GM19023 (cell line): ENCODE measurements around the gene TXNDC16.
"Not testable (repeated sequence)": the region's sequence is repeated elsewhere in the genome, so short reads cannot be mapped to it uniquely, and the experiment has no call there.

Source experiments
- ATAC-seq: cut with Tn5 transposase; IDR thresholded peaks from one replicate; pipeline ENCODE4 v1.9.1; 2021; ENCODE audit warnings: mild to moderate bottlenecking, moderate library complexity; ENCODE audit not compliant: unreplicated experiment

TXNDC16 gene

DNA sequence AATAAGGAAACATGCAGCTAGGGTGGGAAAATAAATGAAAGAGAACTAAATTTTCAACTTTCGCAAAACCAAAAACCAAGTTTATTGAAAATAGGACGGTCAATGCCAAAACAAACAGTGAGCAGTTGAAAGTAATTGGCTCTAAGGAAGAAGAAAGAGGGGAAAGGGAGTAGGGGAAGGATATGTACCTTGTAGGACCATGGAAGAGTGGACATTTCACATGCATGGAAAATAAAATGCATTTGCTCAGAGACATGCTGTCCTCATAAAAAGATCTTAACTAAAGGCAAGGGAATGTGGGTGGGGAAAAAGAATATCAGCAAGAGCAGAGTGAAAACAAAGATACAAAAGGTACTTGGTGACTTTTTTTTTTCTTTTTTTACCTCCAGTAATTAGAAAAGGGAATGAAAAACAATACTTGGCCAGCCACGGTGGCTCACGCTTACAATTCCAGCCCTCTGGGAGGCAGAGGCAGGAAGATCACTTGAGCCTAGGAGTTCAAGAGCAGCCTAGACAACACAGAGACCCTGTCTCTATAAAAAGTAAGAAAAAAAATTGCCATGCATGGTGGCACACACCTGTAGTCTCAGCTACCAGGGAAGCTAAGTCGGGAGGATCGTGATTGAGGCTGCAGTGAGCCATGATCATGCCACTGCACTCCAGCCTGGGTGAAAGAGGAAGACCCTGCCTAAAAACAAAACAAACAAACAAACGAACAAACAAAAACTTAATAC lies 6.6 kb downstream of the TXNDC16 start:
- ATAC-seq = no peak

DNA sequence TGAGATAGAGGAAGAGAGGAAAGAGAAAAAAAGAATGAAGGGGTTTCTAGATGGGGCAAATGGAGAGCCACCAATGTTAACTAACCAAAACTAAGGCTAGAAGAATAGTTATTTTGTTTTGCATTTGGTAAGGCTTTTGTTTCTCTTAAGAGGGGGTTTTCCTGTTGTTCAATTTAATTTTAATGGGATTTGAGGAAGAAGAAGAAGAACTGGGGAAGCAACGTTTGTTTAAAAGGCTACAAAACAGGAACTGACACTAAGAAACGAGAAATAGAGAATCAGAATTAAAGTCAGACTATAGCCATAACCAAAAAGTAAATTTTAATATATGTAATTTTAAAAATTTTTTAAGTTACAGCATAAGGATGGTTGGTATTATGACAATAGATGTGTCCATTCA lies 13.7 kb downstream of the TXNDC16 start:
- ATAC-seq = no peak

DNA sequence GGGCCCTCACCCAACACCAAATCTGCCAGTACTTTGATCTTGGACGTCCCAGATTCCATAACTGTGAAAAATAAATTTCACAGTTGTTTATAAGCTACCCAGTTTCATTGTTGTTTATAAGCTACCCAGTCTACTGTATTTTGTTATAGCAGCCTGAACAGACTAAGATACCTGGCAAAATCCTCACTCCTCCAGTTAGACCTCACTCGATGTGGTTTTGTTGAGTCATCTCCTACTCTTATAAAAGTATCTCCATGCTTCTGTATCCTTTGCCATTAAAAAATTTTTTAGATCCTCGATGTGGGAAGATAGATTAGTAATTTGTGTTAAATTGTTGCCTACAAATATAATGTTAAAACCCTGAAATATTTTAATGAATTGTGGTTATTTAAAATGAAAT lies 16.0 kb downstream of the TXNDC16 start:
- ATAC-seq = no peak

DNA sequence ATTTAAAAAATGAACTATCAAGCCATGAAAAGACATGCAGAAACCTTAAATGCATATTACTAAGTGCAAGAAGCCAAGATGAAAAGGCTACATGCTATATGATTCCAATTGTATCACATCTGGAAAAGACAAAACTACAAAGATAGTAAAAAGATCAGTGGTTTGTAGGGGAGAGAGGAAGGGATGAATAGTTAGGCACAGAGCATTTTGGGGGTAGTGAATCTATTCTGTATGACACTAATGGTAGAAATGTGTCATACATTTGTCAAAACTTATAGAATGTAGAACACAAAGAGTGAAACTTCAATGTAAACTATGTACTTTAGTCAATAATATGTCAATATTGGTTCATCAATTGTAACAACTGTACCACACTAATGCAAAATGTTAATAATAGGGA lies 20.8 kb downstream of the TXNDC16 start:
- no peak for ATAC-seq

DNA sequence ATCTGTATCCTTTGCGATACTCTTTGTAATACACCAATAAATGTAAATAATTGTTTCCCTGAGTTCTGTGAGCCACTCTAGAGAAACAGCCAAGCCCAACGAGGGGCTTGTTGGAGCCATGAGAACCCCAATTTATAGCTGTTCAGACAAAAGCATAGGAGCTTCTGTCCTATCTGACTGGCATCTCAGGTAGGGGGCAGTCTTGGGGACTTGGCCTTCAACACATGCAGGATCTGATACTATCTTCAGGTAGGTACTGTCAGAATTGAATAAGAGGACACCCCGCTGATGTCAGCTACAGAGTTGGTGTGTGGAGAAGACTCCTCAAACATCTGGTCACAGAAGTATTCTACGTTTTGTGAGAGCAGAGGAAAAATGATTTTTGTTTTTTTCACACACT lies 25.3 kb downstream of the TXNDC16 start:
- no peak for ATAC-seq

DNA sequence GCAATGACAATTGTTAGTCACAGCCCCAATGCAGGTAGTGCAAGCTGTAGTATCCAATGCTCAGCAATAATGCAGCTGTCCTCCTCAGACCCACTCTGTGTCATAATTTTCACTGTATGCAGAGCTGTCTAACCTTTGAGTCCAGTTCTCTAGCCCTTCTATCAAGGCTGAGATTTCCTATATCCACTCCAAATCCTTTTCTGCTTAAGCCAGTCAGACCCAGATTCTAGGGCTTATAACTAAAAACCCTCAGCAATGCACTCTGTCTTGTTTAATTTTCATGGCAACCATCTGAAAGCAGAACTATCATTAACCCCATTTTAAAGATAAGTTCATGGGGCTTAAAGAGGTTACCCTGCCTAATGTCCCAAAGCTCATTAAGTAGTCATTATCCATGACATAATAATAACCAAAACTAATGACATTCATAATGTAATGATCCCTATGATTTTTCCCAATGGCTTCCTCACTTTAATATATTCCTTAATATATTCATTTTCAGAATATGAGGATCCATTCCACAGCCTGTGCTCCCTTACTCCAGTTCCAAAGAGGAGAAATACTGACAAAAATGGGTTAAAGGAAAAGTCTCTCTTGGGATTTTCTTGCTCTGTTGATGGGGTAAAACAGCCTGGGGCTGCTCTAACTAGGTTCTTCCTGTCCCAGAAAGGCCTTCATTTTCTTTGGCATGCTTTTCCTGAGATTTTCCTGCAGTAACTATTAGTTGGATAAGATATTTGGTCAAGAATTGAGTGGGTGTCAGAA lies 29.5 kb downstream of the TXNDC16 start:
- no peak for ATAC-seq

DNA sequence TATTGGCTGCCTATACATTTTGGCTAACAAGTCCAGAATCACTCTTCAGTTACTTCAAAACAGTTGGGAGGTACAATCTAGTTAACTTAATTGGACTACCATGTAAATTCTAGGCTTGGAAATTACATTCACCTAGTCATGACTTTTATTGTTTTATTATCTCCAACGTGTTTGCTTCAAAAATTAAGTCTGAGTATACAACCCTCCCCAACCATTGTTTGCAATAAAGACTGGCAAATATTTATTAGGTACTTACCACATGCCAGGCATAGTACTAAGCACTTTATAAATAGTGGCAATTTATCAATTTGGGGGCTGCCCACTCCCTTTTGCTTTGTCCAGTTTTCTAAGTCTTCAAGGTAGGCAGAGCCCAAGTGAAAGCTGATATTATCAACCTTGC lies 30.3 kb downstream of the TXNDC16 start:
- no peak for ATAC-seq

DNA sequence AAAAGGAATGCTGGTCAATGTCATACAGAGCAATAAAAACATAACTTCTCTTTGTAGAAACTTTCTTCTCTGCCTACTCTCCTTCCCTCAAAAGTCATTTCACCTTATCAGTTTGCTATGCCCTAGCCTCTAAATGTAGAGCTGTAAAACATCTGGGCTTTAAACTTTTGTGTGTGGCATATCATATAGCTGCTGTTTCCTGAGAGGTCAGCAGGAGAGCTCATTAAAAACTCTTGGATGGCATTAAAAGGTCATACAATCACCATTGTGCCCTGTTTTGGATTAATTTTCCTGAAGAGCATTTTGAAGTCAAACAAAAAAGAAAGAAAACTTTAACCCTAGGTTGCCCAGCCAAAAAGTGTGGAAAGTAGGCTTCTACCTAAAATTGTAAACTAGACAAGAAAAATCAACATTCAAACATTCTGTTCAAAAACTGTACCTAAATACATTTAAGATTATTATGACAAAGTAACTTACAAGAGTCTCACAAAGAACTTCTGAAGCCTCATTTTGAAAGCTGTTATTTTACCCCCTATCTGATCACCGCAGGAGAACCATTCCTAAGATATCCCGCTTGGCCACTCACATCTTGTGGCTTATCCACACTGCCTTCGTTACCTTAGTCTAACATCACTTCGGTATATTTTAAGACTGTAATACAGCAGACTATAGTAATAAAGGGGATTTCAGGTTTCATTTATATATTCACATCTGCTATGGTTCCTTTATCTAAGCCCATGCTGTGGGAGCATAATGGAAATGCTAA lies 38.1 kb downstream of the TXNDC16 start:
- no peak for ATAC-seq

DNA sequence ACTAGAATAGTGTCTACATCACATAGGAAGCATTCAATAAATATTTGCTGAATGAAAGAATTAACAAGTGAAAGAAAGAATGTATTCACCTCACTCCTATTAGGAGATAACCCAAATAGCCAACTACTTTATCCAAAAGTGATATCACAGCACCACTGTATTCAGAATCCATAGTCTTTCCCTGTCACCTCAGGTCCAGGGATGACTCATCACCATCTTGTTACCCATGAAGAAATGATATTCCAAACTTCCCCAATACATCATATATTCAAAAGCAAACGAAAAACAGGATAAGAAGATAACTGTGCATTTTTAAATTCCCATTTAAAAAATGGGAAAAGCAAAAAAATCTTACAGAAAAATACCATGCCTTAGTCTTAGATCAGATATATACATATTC lies 39.1 kb downstream of the TXNDC16 start:
- ATAC-seq = no peak

DNA sequence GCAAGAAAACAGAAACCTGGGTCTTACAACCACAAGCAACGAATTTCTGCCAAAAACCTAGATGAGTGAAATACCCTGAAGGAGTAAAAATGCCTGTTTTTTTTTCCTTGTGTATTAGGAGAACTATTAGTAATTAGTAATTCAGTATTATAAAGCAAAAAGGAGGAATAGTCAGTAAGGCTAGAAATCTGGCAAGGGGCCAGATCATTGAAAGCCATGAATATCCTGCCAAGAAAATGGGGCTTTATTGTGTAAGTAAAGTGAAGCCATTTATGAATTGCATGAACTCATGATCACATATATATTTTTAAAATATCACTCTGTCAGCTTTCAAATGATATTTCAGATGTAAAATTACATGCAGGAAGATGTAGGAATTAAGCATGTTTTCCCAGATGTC lies 57.9 kb downstream of the TXNDC16 start:
- no peak for ATAC-seq

DNA sequence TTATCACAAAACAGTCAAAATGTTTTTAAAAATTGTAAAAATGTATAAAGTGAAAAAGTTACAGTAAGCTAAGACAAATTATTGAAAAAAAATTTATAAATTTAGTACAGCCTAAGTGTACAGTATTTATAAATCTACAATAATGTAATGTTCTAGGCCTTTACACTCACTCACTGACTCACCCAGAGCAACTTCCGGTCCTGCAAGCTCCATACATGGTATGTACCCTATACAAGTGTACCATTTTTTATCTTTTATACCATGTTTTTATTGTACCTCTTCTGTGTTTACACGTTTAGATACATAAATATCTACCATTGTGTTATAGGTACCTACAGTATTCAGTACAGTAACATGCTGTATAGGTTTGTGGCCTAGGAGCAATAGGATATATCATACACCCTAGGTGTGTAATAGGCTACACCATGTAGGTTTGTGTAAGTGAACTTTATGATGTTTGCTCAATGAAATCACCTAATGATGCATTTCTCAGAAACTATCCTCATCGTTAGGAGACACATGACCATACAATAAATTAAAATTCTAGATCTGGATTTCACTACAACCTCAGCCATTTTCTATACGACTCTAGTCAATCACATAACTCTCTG lies 66.8 kb downstream of the TXNDC16 start:
- ATAC-seq = no peak

DNA sequence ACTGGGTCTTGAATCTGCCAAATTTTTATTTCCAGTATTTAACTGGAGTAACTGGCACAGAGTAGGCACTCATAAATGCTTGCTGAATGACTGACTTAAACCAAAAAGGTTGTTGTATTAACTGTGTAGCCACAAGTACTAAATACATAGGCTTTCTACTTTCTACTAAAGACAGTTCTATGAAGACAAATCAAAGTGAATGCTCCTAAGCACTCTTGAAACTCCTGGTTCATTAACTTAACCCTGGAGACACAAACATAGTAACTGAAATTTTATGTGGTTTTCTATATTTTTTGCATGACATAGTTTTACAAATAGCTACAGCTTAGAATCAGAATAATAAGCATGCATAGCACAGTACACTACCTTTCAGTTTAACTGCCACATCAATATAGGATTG lies 70.4 kb downstream of the TXNDC16 start:
- no peak for ATAC-seq

DNA sequence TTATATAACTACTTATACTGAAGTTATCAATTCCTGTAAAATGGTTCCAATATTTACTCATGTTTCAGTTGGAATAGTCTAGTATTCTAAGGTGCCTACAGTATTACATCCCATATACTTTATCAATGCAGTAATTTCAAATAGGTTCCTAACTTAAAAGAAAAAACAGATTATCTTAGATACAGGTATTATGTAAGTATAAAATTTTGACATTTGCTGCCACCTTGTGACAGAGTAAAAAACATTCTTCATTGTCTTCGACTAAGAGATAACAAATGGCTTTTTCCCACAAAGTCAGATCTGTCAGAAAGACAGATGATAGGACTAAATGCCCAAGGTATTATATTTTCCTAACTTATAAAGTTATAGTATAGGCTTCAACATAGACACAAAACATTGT lies 78.7 kb downstream of the TXNDC16 start:
- no peak for ATAC-seq

DNA sequence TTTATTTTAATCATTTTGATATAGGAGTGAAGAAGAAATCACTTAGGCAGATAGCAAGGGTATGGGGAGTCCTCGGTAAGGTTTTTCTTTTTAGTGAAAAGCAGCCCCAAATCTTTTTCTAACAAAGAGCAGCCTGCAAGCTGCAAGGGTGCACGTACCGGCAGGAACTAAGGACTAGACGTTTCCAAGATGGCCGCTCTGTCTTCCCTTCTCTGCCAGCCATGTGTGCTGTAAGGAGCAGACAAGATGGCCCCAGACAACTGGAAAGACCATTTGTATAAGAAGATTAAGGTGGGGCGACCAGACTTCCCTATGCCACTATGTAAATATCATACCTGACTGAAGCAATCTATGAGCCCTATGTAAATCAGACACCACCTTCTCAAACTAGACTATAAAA lies 79.6 kb downstream of the TXNDC16 start:
- ATAC-seq = no peak

DNA sequence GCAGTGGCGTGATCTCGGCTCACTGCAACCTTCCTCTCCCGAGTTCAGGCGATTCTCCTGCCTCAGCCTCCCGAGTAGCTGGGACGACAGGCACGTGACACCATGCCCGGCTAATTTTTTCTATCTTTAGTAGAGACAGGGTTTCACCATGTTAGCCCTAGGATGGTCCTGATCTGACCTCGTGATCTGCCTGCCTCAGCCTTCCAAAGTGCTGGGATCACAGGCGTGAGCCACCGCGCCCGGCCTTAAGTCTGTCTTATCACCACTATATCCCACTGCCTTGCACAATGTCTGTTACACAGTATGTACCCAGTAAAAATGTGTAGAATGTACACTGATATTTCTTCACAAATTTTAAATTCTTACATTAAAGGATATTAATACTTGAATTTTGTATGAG lies 80.1 kb downstream of the TXNDC16 start:
- ATAC-seq = not testable (repeated sequence)

DNA sequence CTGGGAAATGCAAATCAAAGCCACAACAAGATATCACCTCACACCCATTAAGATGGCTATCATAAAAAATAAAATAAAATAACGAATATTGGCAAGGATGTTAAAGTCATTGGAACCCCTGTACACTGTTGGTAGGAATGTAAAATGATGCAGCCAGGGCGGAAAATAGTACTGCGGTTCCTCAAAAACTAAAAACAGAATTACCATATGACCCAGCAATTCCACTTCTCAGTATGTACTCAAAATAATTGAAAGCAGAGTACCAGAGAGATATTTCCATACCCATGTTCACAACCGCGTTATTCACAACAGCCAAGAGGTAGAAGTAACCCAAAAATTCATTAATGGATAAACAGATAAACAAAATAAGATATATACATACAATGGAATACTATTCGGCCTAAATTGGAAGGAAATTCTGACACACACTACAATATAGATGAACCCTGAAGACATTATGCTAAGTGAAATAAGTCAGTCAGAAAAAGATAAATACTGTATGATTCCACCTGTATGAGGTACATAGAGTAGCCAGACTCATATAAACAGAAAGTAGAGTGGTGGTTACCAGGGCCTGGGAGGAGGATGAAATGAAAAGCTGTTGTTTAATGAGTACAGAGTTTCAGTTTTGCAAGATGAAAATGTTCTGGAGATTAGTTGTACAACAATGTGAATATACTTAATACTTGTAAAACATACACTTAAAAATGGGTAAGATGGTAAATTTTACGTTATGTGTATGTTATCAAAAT lies 84.6 kb downstream of the TXNDC16 start:
- no peak for ATAC-seq

DNA sequence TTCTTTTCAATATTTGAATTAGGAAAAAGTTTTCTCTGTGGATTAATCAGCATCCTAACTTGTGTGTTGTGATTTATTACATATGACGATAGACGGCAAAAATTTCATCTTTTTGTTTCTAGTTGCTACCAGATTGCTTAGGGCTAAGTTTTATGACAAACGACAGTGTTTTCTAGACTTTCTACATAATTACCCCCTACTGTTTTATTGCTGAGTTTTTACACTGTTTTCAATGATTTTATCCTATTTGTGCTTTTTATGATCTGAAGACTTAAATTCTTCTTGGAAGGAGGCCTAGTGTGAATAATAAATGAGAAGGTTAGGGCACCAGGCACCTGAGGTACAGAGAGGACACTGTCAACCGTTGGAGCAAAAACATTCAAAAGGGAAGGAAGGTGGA lies 88.1 kb downstream of the TXNDC16 start:
- no peak for ATAC-seq

DNA sequence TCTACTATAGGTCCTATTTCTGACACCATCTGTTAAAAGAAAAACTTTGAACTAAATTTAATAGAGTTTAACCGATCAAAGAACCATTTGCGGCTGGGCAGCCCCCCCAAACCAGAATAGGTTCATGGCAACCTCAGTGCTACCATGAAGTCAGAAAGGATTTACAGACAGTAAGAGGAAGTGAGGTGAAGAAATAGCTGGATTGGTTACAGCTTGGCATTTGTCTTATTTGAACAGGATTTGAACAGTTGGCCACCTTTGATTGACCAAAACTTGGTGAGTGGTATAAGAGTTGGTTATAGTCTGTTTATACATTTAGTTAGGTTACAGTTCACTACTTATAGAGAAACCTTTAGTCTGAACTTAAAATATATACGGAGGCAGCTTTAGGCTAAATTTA lies 88.9 kb downstream of the TXNDC16 start:
- ATAC-seq = no peak

DNA sequence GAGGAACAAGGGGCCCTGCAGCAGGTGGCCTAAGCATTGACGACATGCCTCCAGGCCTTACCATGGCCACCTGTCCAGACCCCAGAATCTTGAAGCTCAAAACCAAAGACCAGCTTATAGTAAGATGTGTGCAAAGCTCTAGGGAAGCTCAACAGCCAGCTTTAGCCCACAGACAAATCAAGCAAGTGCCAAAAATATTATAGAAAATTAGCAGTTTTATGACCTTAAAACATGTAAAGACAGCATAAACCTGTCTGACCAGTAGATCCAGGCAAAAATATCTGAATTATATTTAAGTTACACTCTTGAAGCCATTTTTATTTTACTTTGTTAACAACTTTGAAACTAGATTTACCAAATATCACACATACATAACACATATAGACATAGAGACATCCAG lies 90.6 kb downstream of the TXNDC16 start:
- ATAC-seq = no peak

DNA sequence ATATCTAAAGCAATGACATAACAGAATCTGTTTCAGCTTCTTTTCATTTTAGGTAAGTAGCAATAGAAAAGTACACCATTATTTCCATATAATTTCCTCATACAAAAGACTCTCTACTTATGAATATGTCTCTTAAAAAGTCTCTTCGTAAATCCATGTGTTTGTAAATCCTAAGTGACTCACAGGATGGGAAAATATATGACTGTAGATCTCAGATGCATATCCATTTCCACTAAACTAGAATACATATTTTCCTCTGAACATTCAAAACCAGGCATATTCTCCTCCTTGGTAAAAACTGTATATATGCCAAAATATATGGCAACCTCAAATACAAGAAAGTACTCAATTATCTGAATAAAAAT lies 93.6 kb downstream of the TXNDC16 start:
- ATAC-seq = no peak

DNA sequence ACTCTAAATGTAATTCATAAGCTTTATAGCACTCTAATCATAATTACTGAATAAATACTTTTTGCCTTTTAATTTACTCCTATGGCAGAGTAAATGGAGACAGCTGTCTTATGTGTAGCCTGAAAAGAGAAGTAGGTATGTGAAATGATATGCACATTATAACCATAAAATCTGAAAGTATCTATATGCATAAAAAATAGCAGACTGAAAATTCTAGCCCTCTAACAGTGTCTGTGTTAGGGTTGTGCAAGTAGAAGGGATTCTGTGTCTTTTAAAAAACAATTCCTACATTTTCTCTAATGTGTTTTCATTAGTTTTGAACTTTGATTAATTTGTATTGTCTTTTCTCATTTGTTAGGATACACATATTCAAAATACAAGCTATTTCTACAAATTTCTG lies 94.9 kb downstream of the TXNDC16 start:
- ATAC-seq = no peak
